HL-60 (cell line): ENCODE results near the gene ATG101.

Experiments
- DNase-seq, 2 experiments: peaks; one replicate each; pipeline ENCODE4 v3.0.0-alpha.2; 2010 to 2020; ENCODE audit warnings: low read depth in 1 of 2, low spot score in 1 of 2
- H3K27ac ChIP-seq: fragments of 250-450 bp; sonication (Bioruptor Pico); replicated peaks from 2 replicates; pipeline ENCODE4 v1.5.1; 2020; ENCODE audit warnings: mild to moderate bottlenecking, moderate library complexity
- H3K27me3 ChIP-seq: fragments of 250-450 bp; sonication (Bioruptor Pico); 2 replicates; pipeline ENCODE4 v1.5.1; 2021; ENCODE audit warnings: mild to moderate bottlenecking, moderate library complexity; ENCODE audit not compliant: insufficient read depth, poor library complexity, severe bottlenecking
- H3K4me3 ChIP-seq: replicated peaks from 2 replicates; pipeline ENCODE4 v1.5.1; 2011; ENCODE audit warnings: mild to moderate bottlenecking, control low read depth, low read length; ENCODE audit not compliant: insufficient read depth
- CTCF ChIP-seq: IDR thresholded peaks from one replicate; pipeline ENCODE4 v1.5.1; 2011; ENCODE audit warnings: low read length, control low read depth, inconsistent platforms; ENCODE audit not compliant: insufficient read depth
- GABPA ChIP-seq: IDR thresholded peaks from 2 replicates; pipeline ENCODE4 v1.6.1; 2012; ENCODE audit warnings: low read depth
- POLR2AphosphoS5 ChIP-seq: IDR thresholded peaks from 2 replicates; pipeline ENCODE4 v1.6.1; 2012; ENCODE audit warnings: low read depth
- REST ChIP-seq: IDR thresholded peaks from 2 replicates; pipeline ENCODE4 v1.6.1; 2012; ENCODE audit warnings: low read depth; ENCODE audit not compliant: insufficient replicate concordance
- SPI1 ChIP-seq: IDR thresholded peaks from 2 replicates; pipeline ENCODE4 v1.6.1; 2012; ENCODE audit warnings: low read depth, mild to moderate bottlenecking, borderline replicate concordance

Gene ATG101

GRCh38 chr12:52023182-52023975, 46.4 kb upstream of the ATG101 start:
- H3K4me3 ChIP-seq, result peak overlapping the region; percentile 51
- TF ChIP-seq CTCF (peak; percentile 71), POLR2AphosphoS5 (no peak), REST (no peak), GABPA (no peak)
- peak; percentile 74 to 87 for DNase-seq
- H3K27ac ChIP-seq, result peak overlapping the region; percentile 80
- no peaks in the 10 kb centered on the region for H3K27me3 ChIP-seq

GRCh38 chr12:52023976-52024688, 45.6 kb upstream of the ATG101 start:
- no peak for DNase-seq
- peak overlapping the region; percentile 80 for H3K27ac ChIP-seq
- no peaks in the 10 kb centered on the region for H3K27me3 ChIP-seq
- peak overlapping the region; percentile 51 for H3K4me3 ChIP-seq
- TF ChIP-seq POLR2AphosphoS5 (no peak), REST (no peak), SPI1 (no peak), GABPA (no peak), CTCF (no peak)

- no peaks in the 10 kb centered on the region for H3K27me3 ChIP-seq
These were observed 44.9 kb upstream of the ATG101 start for GRCh38 chr12:52024845-52025230.

More at GRCh38 chr12:52024845-52025230, 44.9 kb upstream of the ATG101 start:
- Histone ChIP-seq H3K4me3 (peak overlapping the region; percentile 51), H3K27ac (peak overlapping the region; percentile 80)
- DNase-seq, result peak; percentile 88 to 92
- TF ChIP-seq POLR2AphosphoS5 (peak; percentile 88), CTCF (no peak), REST (peak; percentile 47), SPI1 (no peak), GABPA (no peak)
